Sigmoid colon (tissue), 4 donors: Measurements from ENCODE around the gene TMEM61.

Source experiments
- POLR2A ChIP-seq, 2 donors: fragments of 450-650 bp; IDR thresholded peaks; one replicate each; pipeline ENCODE4 v1.6.1; 2016; ENCODE audit warnings: antibody characterized with exemption in 2 of 2, mild to moderate bottlenecking in 2 of 2, moderate library complexity in 2 of 2
- POLR2AphosphoS5 ChIP-seq, 4 donors: sonication (generic); formaldehyde crosslinking; IDR thresholded peaks; one replicate each; pipeline ENCODE4 v1.6.1; 2017; ENCODE audit warnings: antibody characterized with exemption in 4 of 4
- TF ChIP-seq, protein P1 (sequence below), 4 experiments: fragments of 450-650 bp in 3 of 4; fragments of 200-600 bp in 1 of 4; IDR thresholded peaks; one replicate each; pipeline ENCODE4 v1.5.1; 2016 to 2019; ENCODE audit warnings: antibody characterized with exemption in 4 of 4, mild to moderate bottlenecking in 3 of 4, moderate library complexity in 2 of 4

- TF ChIP-seq, protein P1, sequence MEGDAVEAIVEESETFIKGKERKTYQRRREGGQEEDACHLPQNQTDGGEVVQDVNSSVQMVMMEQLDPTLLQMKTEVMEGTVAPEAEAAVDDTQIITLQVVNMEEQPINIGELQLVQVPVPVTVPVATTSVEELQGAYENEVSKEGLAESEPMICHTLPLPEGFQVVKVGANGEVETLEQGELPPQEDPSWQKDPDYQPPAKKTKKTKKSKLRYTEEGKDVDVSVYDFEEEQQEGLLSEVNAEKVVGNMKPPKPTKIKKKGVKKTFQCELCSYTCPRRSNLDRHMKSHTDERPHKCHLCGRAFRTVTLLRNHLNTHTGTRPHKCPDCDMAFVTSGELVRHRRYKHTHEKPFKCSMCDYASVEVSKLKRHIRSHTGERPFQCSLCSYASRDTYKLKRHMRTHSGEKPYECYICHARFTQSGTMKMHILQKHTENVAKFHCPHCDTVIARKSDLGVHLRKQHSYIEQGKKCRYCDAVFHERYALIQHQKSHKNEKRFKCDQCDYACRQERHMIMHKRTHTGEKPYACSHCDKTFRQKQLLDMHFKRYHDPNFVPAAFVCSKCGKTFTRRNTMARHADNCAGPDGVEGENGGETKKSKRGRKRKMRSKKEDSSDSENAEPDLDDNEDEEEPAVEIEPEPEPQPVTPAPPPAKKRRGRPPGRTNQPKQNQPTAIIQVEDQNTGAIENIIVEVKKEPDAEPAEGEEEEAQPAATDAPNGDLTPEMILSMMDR (IDR thresholded peaks at IDR 0.05), result no peak
- TF ChIP-seq POLR2A (IDR thresholded peaks at IDR 0.05), result no peak
- no peak for TF ChIP-seq POLR2AphosphoS5 (IDR thresholded peaks at IDR 0.05)
These were observed 49.1 kb upstream of the TMEM61 start for GRCh38 chr1:54931275-54931840.
